HG02943 (cell line): ENCODE data around the gene GGTLC3.
"Not testable (repeated sequence)": the region's sequence is repeated elsewhere in the genome, so short reads cannot be mapped to it uniquely, and the experiment has no call there.

Experiments used
- ATAC-seq: cut with Tn5 transposase; IDR thresholded peaks from one replicate; pipeline ENCODE4 v1.9.1; 2021; ENCODE audit warnings: mild to moderate bottlenecking, low read depth, moderate library complexity; ENCODE audit not compliant: unreplicated experiment

Gene GGTLC3

GRCh38 chr22:18522762-18523161 lies 4.8 kb upstream of the GGTLC3 start:
- not testable (repeated sequence) for ATAC-seq

GRCh38 chr22:18513454-18513853 lies 4.5 kb downstream of the GGTLC3 start:
- not testable (repeated sequence) for ATAC-seq

GRCh38 chr22:18512378-18512777 lies 5.6 kb downstream of the GGTLC3 start:
- not testable (repeated sequence) for ATAC-seq

- not testable (repeated sequence) for ATAC-seq
Observed at GRCh38 chr22:18511327-18511726, 6.6 kb downstream of the GGTLC3 start.

- not testable (repeated sequence) for ATAC-seq
Observed at GRCh38 chr22:18496227-18496626, 21.7 kb downstream of the GGTLC3 start.
